ENCODE data around the gene NTM.
"Not testable (repeated sequence)": the region's sequence is repeated elsewhere in the genome, so short reads cannot be mapped to it uniquely, and the experiment has no call there.

Gene NTM

DNA sequence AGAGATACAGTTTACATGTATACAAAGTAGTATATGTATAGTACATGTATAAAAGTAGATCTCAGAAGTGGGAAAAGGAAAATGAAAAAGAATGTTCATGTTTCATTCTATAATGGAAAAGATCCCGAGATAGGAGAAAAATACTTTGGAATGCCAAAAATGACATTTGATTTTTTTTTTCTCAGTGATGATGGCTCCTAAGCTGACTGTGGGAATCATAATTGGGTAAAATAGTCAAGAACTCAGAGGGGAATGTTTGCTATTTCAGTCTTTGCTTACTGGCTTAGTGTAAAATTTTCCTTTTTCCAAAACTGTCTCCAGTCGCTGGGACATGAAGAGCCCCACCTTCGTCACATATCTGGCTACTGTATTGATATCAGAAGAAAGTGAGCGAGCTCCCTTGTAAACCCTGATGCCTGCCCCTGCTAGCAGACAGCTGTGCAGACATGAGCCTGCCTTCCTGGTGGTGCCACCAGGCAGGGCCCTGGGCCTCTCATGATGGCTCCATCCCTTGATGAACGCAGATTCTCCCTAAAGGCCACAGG is 944.6 kb downstream of the NTM start:
- no peak for DNase-seq (ENCODE audit: low spot score)

DNA sequence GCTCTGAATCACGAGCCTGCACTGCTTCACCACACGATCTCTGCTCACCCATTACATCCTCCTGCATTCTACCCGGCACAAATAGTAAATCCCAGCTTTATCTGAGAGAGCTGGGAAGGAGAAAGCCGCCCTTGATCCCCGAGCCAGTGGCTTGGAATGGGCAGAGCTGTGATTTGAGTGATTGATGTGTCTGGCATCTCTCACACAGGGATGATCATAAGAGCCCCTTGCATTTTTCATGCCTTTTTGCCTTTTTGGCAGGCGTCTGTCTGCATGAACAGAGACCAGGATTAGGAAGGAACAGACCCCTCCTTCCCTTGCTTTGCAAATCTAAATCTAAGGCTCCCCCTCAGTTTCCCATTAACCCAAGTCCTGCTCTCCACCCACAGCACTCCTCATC is 945.3 kb downstream of the NTM start:
- no peak for DNase-seq (ENCODE audit: low spot score)

DNA sequence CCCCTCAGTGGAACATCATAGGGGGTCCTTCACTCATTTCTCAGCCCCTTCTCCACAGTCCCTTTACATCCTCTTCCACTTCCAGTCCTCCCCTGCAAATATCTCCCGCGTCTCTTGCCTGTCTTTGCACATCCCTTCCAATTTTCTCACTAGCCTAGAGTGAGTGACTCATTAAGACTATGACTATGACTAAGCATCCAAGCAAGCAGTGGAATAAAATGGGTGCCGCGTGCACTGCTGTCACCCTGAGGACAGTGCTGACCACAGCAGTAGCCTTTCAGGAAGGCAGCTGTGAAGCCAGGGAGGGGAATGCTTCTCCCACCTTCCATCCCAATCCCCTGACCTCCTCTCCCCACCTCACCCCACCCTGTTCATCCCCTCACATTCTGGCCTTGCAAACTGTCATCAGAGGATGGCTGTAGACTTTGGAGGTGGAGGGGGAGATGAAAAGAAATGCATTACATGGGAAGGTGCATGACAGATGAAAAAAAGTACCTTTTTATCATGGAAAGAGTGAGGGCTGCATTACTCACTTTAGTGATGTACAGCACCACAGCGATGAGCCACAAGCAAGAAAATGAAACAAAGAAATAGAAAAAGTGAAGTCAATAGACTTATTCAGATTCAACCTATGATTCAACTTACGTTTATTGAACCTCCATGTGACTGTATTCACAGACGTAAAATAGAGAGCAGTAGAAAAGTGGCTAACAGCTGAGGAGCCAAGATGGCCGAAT is 948.2 kb downstream of the NTM start:
- no peak for DNase-seq (ENCODE audit: low spot score)

DNA sequence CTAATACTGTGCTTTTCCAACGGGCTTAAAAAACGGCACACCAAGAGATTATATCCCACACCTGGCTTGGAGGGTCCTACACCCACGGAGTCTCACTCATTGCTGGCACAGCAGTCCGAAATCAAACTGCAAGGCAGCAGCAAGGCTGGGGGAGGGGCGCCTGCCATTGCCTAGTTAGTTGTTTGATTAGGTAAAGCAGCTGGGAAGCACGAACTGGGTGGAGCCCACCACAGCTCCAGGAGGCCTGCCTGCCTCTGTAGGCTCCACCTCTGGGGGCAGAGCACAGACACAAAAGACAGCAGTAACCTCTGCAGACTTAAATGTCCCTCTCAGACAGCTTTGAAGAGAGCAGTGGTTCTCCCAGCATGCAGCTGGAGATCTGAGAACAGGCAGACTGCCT is 949.0 kb downstream of the NTM start:
- DNase-seq (ENCODE audit: low spot score), result not testable (repeated sequence)

DNA sequence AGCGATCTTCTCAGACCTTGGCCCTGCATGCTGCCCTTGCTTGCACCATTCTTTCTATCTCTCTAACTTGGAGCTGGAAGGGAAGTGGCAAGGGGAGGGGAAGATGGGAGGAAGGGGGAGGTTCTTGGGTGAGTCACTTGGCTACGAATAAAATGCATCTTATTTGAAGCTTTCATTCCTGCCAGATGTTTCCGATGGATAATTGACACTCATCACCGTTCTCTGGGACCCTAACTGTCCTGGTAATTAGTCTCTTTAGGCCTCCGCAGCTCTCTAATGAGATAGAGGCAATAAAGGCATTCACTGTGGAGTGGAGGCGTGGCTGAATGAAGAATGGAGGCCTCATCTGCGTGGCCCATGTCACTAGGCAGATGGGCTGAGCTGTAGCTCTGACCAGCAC is 960.1 kb downstream of the NTM start:
- DNase-seq (ENCODE audit: low spot score), result no peak

DNA sequence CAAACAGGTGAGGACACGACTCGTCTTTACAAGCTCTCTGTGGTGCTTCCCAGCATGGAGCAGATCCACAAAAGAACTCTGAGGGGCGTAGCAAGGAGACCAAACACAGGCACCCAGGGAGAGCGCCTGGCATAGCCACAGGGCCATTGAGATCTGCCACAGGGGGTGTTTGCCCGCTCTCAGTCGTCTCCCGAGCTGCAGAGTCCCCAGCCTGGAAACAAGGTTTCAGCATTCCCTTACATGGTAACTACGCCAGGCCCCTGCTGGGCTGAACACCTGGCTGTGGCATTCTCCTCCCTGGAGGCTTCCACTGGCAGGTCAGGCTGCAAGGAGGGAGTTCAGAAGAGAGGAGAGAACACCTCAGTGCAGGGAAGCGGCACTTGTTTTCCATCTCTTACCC is 962.1 kb downstream of the NTM start:
- no peak for DNase-seq (ENCODE audit: low spot score)

DNA sequence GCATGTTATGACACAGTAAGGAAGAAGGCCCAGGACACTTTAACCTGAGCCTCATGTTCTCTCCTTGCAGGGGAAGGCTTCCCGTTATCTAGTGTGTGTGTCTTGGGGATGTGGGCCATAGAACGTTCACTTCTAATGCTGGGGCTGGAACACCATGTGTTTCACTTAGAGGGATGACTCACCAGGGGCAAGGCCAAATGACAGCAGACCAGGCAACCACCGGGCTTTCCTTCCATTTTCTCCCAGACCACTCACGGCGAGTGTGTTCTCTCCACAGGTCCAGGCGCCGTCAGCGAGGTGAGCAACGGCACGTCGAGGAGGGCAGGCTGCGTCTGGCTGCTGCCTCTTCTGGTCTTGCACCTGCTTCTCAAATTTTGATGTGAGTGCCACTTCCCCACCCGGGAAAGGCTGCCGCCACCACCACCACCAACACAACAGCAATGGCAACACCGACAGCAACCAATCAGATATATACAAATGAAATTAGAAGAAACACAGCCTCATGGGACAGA is 964.4 kb downstream of the NTM start:
- no peak for DNase-seq (ENCODE audit: low spot score)

DNA sequence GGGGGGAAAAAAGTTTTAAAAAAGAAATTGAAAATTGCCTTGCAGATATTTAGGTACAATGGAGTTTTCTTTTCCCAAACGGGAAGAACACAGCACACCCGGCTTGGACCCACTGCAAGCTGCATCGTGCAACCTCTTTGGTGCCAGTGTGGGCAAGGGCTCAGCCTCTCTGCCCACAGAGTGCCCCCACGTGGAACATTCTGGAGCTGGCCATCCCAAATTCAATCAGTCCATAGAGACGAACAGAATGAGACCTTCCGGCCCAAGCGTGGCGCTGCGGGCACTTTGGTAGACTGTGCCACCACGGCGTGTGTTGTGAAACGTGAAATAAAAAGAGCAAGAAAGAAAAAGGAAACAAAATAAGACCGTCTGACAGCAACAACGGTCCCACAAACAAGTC is 964.9 kb downstream of the NTM start:
- DNase-seq (ENCODE audit: low spot score), result no peak

DNA sequence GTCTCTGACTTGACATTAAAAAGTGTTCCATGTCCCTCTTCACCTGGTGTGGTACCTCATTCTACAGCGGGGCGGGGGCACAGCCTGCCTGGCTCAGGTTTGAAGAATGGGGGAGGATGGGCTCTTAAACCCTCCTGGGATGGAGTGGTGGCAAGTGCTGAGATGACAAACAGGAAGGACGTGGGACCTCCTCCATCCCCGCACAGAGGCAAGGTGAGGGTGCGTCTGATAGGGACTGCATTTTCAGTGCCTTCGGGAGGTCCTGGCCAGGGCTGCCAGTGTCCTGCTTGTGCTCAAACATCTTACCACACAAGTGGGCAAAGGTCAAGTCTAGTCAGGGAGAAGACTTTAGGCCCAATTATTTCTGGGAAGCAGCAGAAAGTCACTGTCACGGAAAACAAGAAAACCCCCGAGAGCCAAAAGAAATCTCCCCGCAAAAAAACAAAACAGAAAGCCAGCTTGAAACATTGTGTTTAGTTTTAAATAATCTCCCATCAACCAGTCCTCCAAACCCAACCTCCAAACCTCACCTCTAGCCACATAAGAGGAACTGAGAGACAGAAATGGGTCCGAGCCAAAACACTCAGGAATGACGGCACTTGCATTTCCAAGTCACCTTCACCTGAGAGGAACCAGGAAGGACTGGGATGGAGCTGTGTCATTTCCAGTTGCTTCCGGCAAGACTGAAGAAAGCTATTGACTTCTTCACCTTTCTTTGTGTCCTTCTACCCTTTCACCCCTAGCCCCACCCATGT is 966.5 kb downstream of the NTM start:
- DNase-seq (ENCODE audit: low spot score), result no peak

DNA sequence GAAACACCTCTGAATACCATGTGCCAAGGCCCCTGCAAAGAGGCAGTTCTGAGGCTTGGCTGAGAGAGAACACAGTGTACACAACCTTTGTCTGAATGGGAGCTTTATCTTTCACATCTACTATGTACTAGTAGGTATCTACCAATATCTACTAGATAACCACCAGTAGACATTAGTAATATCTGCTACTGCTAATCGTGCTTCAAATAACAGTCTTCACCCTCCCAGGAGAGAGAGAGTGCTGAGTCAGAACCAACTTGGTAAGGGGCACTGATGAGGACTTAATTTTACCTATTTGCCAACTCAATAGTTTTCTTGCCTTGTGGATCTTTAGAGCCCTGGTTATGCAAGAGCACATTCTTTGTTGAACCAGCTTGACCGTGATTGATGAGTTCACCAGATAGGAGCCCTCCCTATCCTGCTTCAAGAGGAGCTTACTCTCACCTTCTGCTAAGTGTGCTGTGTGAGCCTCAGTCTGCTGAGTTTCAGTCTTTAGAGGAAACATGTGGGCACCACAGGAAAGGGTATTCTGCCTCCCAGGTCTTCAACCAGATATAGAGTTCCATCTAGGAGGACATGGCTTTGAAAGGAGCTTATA is 967.5 kb downstream of the NTM start:
- DNase-seq (ENCODE audit: low spot score), result no peak

DNA sequence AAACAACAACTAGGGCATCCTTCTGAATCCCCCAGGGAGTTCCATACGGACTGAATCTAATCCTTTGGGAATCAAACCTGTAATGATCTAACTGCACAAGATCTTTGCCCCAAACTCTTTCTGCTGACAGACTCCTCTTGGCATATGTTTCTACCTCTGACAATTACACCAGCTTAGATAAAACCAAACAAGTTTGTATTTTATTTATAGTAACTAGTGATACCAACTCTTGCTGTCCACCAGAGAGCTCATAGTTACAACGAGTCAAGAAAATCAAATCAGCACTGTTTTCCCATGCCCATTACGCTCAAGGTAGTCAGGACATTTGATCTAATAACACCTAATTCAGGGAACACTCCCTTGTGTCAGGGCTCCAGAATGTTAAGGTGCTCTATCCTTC is 972.0 kb downstream of the NTM start:
- DNase-seq (ENCODE audit: low spot score), result no peak

DNA sequence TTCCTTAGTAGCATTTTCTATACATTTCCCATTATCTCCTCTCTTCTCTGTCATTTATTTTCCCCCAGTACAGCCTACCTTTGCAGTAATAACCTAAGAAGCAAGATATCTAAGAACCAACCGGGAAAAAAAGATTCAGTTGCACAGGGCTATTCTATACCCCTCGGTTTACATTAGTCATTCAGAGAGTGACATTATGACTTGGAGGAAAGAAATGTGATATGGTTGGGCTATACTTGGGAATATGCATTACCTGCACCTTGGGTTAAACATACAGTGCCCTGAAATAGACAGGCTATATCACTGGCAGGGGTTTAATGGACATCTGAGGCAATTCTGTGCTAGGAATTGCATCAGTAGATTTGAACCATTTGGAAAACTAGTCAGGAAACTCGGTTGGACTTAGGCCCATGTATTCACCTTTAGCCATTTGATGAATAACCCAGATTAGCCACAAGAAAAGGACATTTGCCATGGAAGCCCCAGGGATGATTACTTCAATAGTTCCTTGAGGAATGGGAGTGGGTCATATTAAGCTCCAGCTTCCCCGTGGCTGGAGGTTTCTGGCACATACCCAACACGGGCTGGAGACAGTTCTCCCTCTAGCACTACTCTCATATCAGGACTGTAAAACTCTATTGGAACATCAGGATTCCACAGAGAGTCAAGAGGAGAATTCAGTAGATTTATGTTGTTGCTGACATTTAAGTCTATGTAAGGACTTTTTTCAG is 973.2 kb downstream of the NTM start:
- DNase-seq (ENCODE audit: low spot score), result no peak

DNA sequence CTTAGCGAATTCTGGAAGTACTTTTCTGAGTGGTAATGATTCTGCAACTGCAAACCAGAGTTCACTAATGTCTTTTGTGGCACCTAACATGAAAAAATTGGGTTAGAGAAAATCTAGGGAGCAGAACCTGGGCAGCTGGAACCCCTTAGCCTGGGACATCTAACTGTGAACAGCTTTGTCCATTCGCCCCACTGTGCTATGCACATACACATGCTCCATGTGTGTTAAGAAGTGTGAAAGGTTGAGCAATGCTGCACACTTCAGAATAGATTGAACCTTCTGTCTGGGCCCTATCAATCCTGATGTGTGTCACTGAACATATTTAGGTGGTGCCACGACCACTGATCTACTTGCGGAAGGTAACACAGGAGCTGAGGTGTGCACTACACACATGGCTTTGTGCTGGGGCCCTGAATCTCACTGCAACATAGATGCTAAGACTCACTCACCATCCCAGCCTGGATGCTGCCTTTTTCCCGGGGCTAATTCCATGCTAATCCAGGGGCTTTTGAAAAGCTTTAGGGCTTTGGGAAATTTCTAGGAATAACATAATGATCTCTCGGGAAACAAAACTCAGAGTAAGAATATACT is 976.2 kb downstream of the NTM start:
- peak; percentile 39 for DNase-seq (ENCODE audit: low spot score)

DNA sequence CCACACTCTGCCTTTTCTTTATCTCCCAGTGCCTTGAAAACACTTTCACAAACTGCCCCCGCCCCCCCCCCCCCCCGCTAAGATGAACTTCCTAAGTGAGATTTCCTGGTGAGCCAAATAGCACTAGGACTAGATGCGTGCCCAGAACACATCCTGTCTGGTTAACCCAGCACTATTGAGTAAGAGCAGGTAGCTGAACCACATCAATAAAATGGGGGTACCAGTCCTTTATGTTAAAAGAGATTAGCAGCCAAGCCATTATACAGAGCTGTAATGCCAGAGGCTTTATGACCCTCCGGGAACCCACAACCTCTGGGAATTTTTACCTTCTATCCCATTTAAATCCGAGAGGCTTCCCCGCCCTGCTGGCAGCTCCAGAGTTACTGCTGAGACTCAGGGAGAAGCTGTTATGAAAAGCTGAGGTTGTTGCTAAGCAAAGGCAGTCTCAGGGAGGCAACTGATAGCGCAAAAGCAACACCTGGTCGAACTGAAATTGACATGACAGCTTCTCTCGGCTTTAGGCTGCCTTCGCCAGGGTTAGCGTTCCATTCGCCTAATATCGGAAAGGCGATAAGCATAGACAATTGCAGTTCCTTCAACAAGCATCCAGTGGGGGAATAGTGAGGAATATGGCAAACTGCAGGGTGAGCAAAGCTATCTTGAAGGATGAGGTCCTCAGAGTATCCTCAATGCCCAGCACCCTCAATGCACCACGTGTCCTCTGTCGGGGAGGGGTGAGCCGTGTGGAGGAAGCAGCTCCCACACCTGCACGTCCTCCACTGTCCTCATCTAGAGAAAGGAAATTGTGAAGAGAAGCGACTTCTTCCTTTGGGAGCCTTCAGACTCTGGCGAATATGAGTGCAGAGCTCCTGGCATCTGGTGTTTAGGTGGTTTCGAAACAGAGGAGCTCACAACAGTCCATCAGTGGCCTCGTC is 977.0 kb downstream of the NTM start:
- DNase-seq (ENCODE audit: low spot score), result no peak

DNA sequence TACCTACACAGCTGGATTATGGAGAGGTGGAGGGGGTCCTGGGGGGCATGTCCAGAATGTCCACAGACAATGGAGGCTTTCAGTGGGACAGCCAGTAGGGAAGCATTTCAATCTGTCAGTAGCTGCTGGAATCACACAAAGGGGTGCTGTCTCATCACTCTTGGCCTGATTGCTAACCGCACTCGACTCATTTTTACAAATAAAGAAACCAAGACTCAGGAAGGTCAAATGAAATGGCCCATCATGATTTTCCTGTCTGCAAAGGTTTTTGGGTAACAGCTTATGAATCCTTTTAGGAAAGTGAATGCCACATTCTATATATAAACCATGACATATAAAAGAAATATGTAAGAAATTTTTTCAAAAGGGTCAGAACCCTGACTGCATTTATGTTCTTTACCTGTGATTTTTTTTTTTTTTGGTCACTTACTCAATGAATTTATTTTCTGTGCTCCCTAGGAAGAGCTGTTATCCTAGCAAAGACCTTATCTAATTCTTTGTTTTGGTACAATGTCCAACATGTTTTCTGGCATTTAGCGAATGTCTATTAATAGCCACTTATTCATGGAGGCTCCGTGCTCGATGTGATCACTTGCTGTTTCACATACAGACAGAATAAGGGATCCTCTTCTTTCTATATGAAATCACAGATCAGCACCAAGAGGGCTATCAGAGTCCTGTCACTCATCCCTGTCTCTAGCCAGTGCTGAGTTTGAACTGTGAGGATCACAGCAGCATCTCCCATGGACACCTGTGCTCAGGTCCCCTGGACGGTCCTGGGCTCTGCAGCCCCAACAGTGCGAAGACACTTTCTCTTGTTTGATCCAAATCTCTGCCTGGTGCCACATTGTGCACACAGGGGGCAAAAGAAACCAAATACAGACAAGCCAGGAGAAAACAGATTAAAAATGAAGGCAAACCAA is 979.7 kb downstream of the NTM start:
- DNase-seq (ENCODE audit: low spot score), result no peak

DNA sequence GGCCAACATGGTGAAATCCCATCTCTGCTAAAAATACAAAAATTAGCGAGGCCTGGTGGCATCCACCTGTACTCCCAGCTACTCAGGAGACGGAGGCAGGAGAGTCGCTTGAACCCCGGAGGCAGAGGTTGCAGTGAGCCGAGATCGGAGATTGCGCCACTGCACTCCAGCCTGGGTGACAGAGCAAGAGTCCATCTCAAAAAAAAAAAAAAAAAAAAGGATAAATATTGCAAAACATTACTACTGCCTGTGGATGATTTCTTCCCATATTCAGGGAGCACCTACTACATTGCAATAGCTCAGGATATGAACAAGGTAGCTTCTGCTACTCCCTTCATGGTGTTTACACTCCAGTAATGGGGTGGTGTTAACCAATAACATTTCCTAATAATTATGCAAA is 980.6 kb downstream of the NTM start:
- no peak for DNase-seq (ENCODE audit: low spot score)

DNA sequence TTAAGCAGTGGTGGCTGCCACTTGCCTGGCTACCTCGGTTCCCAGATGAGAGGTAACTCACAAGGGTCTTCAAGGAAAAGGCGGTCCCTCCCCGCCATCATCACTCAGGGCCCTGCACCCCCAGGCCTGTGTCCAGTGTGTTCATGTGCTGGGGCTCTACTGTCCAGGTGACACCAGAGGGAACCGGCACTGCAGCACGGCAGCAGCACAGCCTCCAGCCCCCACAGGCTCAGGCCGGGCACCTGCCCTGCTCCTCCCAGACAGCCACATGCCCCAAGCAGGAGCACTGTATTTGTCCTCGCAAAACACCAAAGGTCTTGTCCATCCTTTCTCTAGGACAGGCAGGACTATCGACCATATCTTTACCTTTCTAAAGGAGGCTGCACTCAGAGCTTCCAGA is 982.1 kb downstream of the NTM start:
- DNase-seq (ENCODE audit: low spot score), result no peak

DNA sequence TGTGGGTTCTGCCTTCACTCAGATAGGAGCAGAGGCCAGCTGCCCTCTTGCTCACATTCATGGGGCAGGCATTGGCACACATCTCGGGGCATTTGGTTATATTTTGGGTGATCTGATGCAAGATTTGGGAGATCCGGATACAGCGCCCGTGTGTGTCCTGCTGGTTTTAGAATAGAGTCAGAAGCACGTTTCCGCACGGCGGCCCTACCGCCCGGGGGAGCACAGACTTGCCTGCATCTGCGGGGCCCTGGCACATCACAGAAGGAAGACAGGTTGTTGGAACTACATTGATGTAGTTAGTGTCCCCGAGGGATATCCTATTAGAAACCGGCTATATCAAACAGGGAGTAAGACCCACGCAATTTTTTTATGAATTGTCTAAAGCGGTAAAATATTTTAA is 982.8 kb downstream of the NTM start:
- DNase-seq (ENCODE audit: low spot score), result no peak

DNA sequence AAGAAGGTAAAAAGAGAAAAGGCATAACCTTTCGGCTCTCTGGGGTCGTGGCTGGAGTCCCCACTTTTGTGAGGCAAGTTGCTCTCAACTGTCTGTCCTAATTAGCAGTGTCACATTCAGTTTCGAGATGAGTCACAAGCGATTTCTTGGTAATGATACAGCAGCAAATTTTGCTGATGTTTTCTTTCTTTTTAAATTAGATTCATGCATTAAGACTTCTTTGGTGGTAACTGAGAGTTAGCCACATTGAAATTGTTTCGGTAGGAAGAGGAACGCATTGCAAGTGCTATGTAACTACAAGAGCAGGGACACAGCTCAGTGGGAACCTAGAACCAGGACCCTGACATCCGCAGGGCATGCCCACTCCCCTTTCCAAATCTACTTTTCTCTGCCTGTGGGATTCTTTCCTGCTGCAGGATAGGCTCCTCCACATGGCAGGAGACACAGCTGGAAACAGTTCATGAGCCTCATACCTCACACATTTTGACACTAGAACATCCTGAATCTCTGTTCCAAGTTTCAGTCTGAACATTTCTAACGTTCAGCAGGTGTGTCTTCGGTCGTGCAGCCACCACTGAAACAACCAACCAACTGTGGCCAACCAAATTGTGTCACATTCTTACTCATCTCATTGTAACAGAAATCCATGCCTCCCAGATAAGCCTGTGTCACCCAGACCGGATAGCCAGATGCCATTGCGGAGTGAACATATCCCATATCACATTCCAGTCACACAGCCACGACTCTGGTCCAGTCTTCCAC is 987.6 kb downstream of the NTM start:
- DNase-seq (ENCODE audit: low spot score), result no peak
